ENCODE measurements around the gene CCDC92.

GRCh38 chr12:123928897-123929296 lies 43.7 kb downstream of the CCDC92 start:
- TF ChIP-seq CTCF (IDR thresholded peaks at IDR 0.05; ENCODE audit: poor library complexity, severe bottlenecking): no peak
- no peak for TF ChIP-seq EZH2 (IDR thresholded peaks at IDR 0.05; ENCODE audit: borderline replicate concordance, insufficient read depth, low read length, poor library complexity, severe bottlenecking)
- TF ChIP-seq POLR2AphosphoS5 (IDR thresholded peaks at IDR 0.05): no peak
- no peak for TF ChIP-seq EP300 (conservative IDR thresholded peaks at IDR 0.05; ENCODE audit: poor library complexity, severe bottlenecking)
- TF ChIP-seq, protein P1, sequence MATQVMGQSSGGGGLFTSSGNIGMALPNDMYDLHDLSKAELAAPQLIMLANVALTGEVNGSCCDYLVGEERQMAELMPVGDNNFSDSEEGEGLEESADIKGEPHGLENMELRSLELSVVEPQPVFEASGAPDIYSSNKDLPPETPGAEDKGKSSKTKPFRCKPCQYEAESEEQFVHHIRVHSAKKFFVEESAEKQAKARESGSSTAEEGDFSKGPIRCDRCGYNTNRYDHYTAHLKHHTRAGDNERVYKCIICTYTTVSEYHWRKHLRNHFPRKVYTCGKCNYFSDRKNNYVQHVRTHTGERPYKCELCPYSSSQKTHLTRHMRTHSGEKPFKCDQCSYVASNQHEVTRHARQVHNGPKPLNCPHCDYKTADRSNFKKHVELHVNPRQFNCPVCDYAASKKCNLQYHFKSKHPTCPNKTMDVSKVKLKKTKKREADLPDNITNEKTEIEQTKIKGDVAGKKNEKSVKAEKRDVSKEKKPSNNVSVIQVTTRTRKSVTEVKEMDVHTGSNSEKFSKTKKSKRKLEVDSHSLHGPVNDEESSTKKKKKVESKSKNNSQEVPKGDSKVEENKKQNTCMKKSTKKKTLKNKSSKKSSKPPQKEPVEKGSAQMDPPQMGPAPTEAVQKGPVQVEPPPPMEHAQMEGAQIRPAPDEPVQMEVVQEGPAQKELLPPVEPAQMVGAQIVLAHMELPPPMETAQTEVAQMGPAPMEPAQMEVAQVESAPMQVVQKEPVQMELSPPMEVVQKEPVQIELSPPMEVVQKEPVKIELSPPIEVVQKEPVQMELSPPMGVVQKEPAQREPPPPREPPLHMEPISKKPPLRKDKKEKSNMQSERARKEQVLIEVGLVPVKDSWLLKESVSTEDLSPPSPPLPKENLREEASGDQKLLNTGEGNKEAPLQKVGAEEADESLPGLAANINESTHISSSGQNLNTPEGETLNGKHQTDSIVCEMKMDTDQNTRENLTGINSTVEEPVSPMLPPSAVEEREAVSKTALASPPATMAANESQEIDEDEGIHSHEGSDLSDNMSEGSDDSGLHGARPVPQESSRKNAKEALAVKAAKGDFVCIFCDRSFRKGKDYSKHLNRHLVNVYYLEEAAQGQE (IDR thresholded peaks at IDR 0.05; ENCODE audit: borderline replicate concordance): no peak
